ENCODE results near the gene SHISAL1.

The SHISAL1 gene

GRCh38 chr22:44312766-44313165 lies at the start of gene SHISAL1:
Gene SHISAL1 (minus strand): TSS chr22:44312951. CDS start chr22:44300945, 12,006 bp downstream.
- peak; percentile 72 for DNase-seq

GRCh38 chr22:44361391-44362126 lies 48.8 kb upstream of the SHISAL1 start:
- no peak for DNase-seq

GRCh38 chr22:44360668-44361381 lies 48.1 kb upstream of the SHISAL1 start:
- peak; percentile 72 for DNase-seq

GRCh38 chr22:44360306-44360667 lies 47.5 kb upstream of the SHISAL1 start:
- no peak for DNase-seq

- no peak for DNase-seq
These were observed 46.9 kb upstream of the SHISAL1 start for GRCh38 chr22:44359496-44360110.

GRCh38 chr22:44358709-44359440 lies 46.1 kb upstream of the SHISAL1 start:
- DNase-seq: no peak

GRCh38 chr22:44357966-44358465 lies 45.3 kb upstream of the SHISAL1 start:
- no peak for DNase-seq

- DNase-seq: no peak
These were observed 44.7 kb upstream of the SHISAL1 start for GRCh38 chr22:44357296-44357965.

GRCh38 chr22:44355716-44356070 lies 42.9 kb upstream of the SHISAL1 start:
- no peak for DNase-seq

- no peak for DNase-seq
These were observed 41.5 kb upstream of the SHISAL1 start for GRCh38 chr22:44354288-44354687.

GRCh38 chr22:44353041-44353440 lies 40.3 kb upstream of the SHISAL1 start:
- no peak for DNase-seq

GRCh38 chr22:44352378-44353035 lies 39.8 kb upstream of the SHISAL1 start:
- no peak for DNase-seq

GRCh38 chr22:44351685-44352377 lies 39.1 kb upstream of the SHISAL1 start:
- peak; percentile 96 for DNase-seq

- DNase-seq: no peak
These were observed 38.3 kb upstream of the SHISAL1 start for GRCh38 chr22:44351037-44351436.

- DNase-seq: no peak
These were observed 36.8 kb upstream of the SHISAL1 start for GRCh38 chr22:44349594-44349993.

GRCh38 chr22:44348971-44349560 lies 36.3 kb upstream of the SHISAL1 start:
- no peak for DNase-seq

- no peak for DNase-seq
These were observed 34.8 kb upstream of the SHISAL1 start for GRCh38 chr22:44347549-44347948.

GRCh38 chr22:44347080-44347479 lies 34.3 kb upstream of the SHISAL1 start:
- DNase-seq: no peak

- DNase-seq: no peak
These were observed 33.1 kb upstream of the SHISAL1 start for GRCh38 chr22:44345872-44346271.

- no peak for DNase-seq
These were observed 31.7 kb upstream of the SHISAL1 start for GRCh38 chr22:44344407-44344806.

- DNase-seq: no peak
These were observed 29.7 kb upstream of the SHISAL1 start for GRCh38 chr22:44342347-44342956.

Data from islet precursor cell (in vitro differentiated cells).